Measurements from ENCODE around the gene CPT1A. TPM values are rescaled to one million over a fixed set of nuclear protein-coding genes. Genes with fewer than 3 reads are reported as not detected.
A peak's percentile ranks its signal among the peaks of the same experiment; 100 is the strongest.

CPT1A gene
- polyA plus RNA-seq, 1 donor (not counting 4 experiments of a cell fraction or from before 2014, with no cell fraction given), result 12.9 TPM

DNA sequence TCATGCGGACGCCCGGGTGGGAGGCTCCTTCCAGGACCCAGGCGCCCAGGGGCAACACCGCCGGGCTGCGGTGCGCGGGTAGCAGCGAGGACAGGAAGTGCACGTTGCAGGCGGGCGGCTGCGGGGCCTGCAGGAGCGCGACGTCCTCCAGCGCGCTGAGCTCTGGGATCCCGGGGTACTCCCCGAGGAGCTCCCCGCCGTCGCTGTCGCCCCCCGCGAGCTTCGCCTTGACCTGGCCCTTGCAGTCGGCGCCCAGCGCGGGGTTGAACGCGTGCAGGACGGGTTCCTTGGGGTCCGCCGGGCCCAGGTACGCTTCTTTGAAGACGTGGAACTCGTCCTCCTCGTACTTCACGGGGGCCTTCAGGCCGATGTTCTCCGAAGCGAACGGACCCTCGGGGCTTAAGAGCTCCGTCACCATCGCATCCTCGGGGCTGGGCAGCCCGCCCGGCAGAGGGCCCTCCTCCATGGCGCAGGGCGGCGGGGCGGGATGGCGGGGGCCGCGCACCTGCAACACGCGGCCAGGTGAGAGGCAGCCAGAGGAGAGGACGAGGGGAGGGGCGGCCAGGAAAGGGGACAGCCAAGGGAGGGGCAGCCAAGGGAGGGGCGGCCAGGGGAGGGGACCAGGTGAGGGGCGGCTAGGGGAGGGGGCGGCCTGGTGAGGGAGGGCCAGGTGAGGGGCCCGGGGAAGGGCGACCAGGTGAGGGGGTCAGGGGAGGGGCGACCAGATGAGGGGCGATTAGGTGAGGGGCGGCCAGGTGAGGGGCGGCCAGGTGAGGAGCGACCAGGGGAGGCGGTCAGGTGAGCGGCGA is 91.3 kb downstream of the CPT1A start:
- Histone ChIP-seq H2AFZ (ENCODE audit: control insufficient read depth, low read length) (no peak overlapping the region), H3K36me3 (ENCODE audit: control insufficient read depth in 2 of 2, extremely low read depth in 1 of 2, insufficient read depth in 2 of 2, low read length in 2 of 2) (no peaks in the 10 kb centered on the region), H3K9ac (ENCODE audit: control insufficient read depth, extremely low read depth, insufficient read depth, low read length) (no peak overlapping the region), H3K4me2 (ENCODE audit: control insufficient read depth, extremely low read depth, insufficient read depth, low read depth, low read length) (no peak overlapping the region), H3K4me3 (ENCODE audit: control insufficient read depth in 2 of 3, extremely low read depth in 1 of 3, insufficient read depth in 2 of 3, low read depth in 1 of 3, low read length in 3 of 3) (peak overlapping the region in 1 of 3 experiments; percentile 40), H3K4me1 (ENCODE audit: control insufficient read depth, extremely low read depth, insufficient read depth, low read length) (no peaks in the 10 kb centered on the region), H3K9me1 (ENCODE audit: control insufficient read depth, extremely low read depth, insufficient read depth, low read length) (no peaks in the 10 kb centered on the region), H4K20me1 (ENCODE audit: control insufficient read depth, extremely low read depth, insufficient read depth, low read length) (no peaks in the 10 kb centered on the region), H3K27ac (ENCODE audit: control insufficient read depth, insufficient read depth, low read length) (no peak overlapping the region), H3K9me3 (ENCODE audit: control insufficient read depth, low read depth, low read length) (no peaks in the 10 kb centered on the region), H3K79me2 (ENCODE audit: control insufficient read depth, insufficient read depth, low read length) (no peaks in the 10 kb centered on the region), H3K27me3 (ENCODE audit: control insufficient read depth, extremely low read depth, insufficient read depth, low read length) (no peaks in the 10 kb centered on the region)
- dilution Hi-C loops (cut with MboI; ENCODE audit: extremely low pct_ligation_motif_present, low sequenced_read_pairs), result no loop called here
- DNase-seq (ENCODE audit: low read depth, low spot score) (no peak), FAIRE-seq (no peak)
- TF ChIP-seq, protein P1, sequence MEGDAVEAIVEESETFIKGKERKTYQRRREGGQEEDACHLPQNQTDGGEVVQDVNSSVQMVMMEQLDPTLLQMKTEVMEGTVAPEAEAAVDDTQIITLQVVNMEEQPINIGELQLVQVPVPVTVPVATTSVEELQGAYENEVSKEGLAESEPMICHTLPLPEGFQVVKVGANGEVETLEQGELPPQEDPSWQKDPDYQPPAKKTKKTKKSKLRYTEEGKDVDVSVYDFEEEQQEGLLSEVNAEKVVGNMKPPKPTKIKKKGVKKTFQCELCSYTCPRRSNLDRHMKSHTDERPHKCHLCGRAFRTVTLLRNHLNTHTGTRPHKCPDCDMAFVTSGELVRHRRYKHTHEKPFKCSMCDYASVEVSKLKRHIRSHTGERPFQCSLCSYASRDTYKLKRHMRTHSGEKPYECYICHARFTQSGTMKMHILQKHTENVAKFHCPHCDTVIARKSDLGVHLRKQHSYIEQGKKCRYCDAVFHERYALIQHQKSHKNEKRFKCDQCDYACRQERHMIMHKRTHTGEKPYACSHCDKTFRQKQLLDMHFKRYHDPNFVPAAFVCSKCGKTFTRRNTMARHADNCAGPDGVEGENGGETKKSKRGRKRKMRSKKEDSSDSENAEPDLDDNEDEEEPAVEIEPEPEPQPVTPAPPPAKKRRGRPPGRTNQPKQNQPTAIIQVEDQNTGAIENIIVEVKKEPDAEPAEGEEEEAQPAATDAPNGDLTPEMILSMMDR (optimal IDR thresholded peaks at IDR 0.05 in 1 of 3, IDR thresholded peaks at IDR 0.05 in 1 of 3, conservative IDR thresholded peaks at IDR 0.05 in 1 of 3; ENCODE audit: extremely low read depth in 1 of 3, insufficient read depth in 2 of 3, low read length in 3 of 3), result peak in 1 of 3 experiments; percentile 1
- TF ChIP-seq EZH2 (IDR thresholded peaks at IDR 0.05; ENCODE audit: low read length), result no peak

DNA sequence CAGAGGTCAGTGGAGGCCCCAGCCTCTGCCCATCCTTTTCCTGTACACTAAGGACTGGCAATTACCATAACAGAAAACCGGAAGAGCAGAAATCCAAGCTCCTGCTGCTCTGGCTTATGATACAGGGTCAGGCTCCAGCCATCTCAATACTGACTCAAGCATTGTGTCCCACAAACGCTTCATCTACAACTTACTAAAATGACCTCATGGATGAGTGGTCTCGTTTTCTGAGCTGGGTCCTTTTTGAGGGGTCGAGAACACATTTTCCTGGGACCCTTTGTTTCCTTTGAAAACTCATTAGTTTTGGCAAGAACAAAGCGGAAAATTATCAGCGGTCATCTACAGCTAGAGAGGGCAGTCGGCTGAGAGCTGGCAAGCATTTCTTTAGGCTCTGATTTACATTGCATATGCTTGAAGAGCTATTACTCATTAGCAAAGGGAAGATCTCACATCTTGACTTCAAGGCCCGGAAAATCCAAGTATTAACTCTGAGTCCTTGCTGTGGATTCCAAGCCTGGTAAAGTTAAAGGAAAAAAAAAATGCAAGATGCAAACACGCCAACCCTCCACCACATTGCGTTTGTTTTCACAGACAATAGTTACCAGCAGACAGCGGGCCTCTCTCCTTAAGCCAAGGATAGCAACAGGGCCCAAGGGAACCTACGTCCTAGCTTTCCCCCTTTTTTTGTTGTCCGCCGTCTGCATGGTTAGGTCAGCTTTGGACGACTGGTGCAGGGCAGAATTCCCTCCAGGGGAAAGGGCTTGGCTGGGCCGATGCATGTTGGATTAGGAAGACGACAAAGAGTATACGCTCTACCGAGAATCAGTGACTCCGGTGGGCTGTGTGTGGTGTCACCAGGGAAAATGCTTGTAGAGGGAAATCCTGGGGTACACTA is 92.2 kb downstream of the CPT1A start:
- H3K4me3 ChIP-seq (ENCODE audit: control insufficient read depth in 2 of 3, extremely low read depth in 1 of 3, insufficient read depth in 2 of 3, low read depth in 1 of 3, low read length in 3 of 3), result no peak overlapping the region
- no peaks in the 10 kb centered on the region for H3K27me3 ChIP-seq (ENCODE audit: control insufficient read depth, extremely low read depth, insufficient read depth, low read length)
- no peak overlapping the region for H2AFZ ChIP-seq (ENCODE audit: control insufficient read depth, low read length)
- no peaks in the 10 kb centered on the region for H3K4me1 ChIP-seq (ENCODE audit: control insufficient read depth, extremely low read depth, insufficient read depth, low read length)
- H3K9me3 ChIP-seq (ENCODE audit: control insufficient read depth, low read depth, low read length), result no peaks in the 10 kb centered on the region
- dilution Hi-C loops (cut with MboI; ENCODE audit: extremely low pct_ligation_motif_present, low sequenced_read_pairs), result no loop called here
- H3K9ac ChIP-seq (ENCODE audit: control insufficient read depth, extremely low read depth, insufficient read depth, low read length), result no peak overlapping the region
- FAIRE-seq, result no peak
- H3K4me2 ChIP-seq (ENCODE audit: control insufficient read depth, extremely low read depth, insufficient read depth, low read depth, low read length), result no peak overlapping the region
- no peaks in the 10 kb centered on the region for H3K9me1 ChIP-seq (ENCODE audit: control insufficient read depth, extremely low read depth, insufficient read depth, low read length)
- H4K20me1 ChIP-seq (ENCODE audit: control insufficient read depth, extremely low read depth, insufficient read depth, low read length), result no peaks in the 10 kb centered on the region
- no peaks in the 10 kb centered on the region for H3K79me2 ChIP-seq (ENCODE audit: control insufficient read depth, insufficient read depth, low read length)
- TF ChIP-seq EZH2 (IDR thresholded peaks at IDR 0.05; ENCODE audit: low read length), result no peak
- TF ChIP-seq, protein P1 (optimal IDR thresholded peaks at IDR 0.05 in 1 of 3, IDR thresholded peaks at IDR 0.05 in 1 of 3, conservative IDR thresholded peaks at IDR 0.05 in 1 of 3; ENCODE audit: extremely low read depth in 1 of 3, insufficient read depth in 2 of 3, low read length in 3 of 3), result no peak
- no peaks in the 10 kb centered on the region for H3K36me3 ChIP-seq (ENCODE audit: control insufficient read depth in 2 of 2, extremely low read depth in 1 of 2, insufficient read depth in 2 of 2, low read length in 2 of 2)
- no peak overlapping the region for H3K27ac ChIP-seq (ENCODE audit: control insufficient read depth, insufficient read depth, low read length)
- no peak for DNase-seq (ENCODE audit: low read depth, low spot score)
